Chondrocyte (in vitro differentiated cells): ENCODE results near the gene ZIC4. TPM values are rescaled to one million over a fixed set of nuclear protein-coding genes. Genes with fewer than 3 reads are reported as not detected.
A peak's percentile ranks its signal among the peaks of the same experiment; 100 is the strongest.

Experiments
- DNase-seq: peaks from one replicate; pipeline ENCODE4 v3.0.0; 2021; ENCODE audit warnings: mixed read lengths, low spot score
- H3K27ac Mint-ChIP-seq: one replicate; pipeline ENCODE4 v1.8.0; 2021; ENCODE audit warnings: mild to moderate bottlenecking, moderate library complexity, mixed read lengths; ENCODE audit not compliant: unreplicated experiment
- H3K27me3 Mint-ChIP-seq: 2 replicates; pipeline ENCODE4 v1.8.0; 2021; ENCODE audit warnings: low read depth, mixed read lengths
- H3K36me3 Mint-ChIP-seq: 2 replicates; pipeline ENCODE4 v1.8.0; 2021; ENCODE audit warnings: low read depth, mixed read lengths
- H3K4me1 Mint-ChIP-seq: 2 replicates; pipeline ENCODE4 v1.8.0; 2021; ENCODE audit warnings: low read depth, mild to moderate bottlenecking, mixed read lengths
- H3K4me3 Mint-ChIP-seq: one replicate; pipeline ENCODE4 v1.8.0; 2021; ENCODE audit warnings: mild to moderate bottlenecking, moderate library complexity, mixed read lengths; ENCODE audit not compliant: unreplicated experiment
- H3K9me3 Mint-ChIP-seq: 2 replicates; pipeline ENCODE4 v1.8.0; 2021; ENCODE audit warnings: low read depth, mixed read lengths
- total RNA-seq: library from RNA; stranded (reverse); gene quantifications from 3 replicates; pipeline ENCODE4 v1.2.1, GENCODE V29; 2021
- TF ChIP-seq, protein P1 (sequence below): fragments of 200-600 bp; sonication (generic); IDR thresholded peaks from 2 replicates; pipeline ENCODE4 v1.5.0; 2021; ENCODE audit warnings: antibody characterized with exemption, mild to moderate bottlenecking, moderate library complexity

ZIC4 gene
- total RNA-seq, 1 donor from 2014 or later = 1.7 TPM

DNA sequence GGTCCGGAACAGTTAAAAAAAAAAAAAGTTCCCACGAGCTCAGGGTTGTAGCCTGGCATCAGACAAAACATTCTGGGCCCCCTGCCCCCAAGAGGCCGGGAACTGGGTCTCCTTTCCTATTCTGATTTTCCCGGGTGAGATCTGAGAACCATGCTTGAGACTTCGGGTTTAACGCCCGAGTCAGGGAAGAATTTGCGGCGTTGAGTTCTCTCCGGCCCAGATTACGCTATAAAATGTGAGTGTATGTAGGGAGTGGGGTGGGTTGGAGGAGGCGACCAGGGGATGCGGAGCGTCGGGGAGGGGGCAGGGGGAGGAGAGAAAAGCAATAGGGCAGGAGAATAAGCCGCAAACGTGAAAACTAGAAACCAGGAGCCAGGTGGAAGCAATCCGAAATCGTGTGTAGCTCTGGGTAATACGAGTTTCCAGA, 5.5 kb upstream of the ZIC4 start:
- peaks cover 54% of the 10 kb centered on the region for H3K4me1 Mint-ChIP-seq
- peaks cover 8% of the 10 kb centered on the region for H3K36me3 Mint-ChIP-seq
- H3K27ac Mint-ChIP-seq = peak overlapping the region; percentile 30
- DNase-seq = no peak
- H3K9me3 Mint-ChIP-seq = no peaks in the 10 kb centered on the region
- H3K27me3 Mint-ChIP-seq = peaks cover 57% of the 10 kb centered on the region
- TF ChIP-seq, protein P1, sequence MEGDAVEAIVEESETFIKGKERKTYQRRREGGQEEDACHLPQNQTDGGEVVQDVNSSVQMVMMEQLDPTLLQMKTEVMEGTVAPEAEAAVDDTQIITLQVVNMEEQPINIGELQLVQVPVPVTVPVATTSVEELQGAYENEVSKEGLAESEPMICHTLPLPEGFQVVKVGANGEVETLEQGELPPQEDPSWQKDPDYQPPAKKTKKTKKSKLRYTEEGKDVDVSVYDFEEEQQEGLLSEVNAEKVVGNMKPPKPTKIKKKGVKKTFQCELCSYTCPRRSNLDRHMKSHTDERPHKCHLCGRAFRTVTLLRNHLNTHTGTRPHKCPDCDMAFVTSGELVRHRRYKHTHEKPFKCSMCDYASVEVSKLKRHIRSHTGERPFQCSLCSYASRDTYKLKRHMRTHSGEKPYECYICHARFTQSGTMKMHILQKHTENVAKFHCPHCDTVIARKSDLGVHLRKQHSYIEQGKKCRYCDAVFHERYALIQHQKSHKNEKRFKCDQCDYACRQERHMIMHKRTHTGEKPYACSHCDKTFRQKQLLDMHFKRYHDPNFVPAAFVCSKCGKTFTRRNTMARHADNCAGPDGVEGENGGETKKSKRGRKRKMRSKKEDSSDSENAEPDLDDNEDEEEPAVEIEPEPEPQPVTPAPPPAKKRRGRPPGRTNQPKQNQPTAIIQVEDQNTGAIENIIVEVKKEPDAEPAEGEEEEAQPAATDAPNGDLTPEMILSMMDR = no peak
- H3K4me3 Mint-ChIP-seq = peak overlapping the region; percentile 64

DNA sequence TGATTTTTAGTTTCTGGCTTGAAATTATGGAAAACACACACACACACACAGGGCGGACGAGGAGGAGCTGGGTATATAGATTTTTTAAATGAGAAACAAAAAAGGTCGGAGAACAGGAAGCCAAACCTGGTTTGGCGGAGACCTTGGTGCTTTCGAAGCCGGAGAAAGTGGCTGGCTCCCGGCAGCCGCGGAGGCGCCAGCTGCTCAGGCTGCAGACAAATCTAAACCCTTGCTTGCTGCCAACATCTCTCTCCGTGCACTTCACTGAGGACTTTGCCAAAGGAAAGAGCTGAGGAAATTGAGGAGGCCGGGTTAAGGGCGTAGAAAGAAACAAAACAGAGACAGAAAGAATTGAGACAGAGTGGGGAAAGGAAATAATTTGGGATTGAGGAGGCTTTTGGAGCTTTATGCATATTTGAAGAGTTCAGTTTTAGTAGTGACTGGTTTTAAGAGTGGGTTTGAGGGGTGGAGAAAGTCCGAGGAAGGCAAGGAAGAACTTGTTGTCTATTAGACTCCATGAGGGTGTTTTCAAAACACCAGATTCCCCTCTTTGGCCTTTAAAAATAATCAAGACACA, 5.0 kb upstream of the ZIC4 start:
- TF ChIP-seq, protein P1 = no peak
- H3K27ac Mint-ChIP-seq = peak overlapping the region; percentile 30
- DNase-seq = no peak
- peaks cover 59% of the 10 kb centered on the region for H3K4me1 Mint-ChIP-seq
- peak overlapping the region; percentile 64 for H3K4me3 Mint-ChIP-seq
- peaks cover 8% of the 10 kb centered on the region for H3K36me3 Mint-ChIP-seq
- H3K9me3 Mint-ChIP-seq = no peaks in the 10 kb centered on the region
- peaks cover 62% of the 10 kb centered on the region for H3K27me3 Mint-ChIP-seq

DNA sequence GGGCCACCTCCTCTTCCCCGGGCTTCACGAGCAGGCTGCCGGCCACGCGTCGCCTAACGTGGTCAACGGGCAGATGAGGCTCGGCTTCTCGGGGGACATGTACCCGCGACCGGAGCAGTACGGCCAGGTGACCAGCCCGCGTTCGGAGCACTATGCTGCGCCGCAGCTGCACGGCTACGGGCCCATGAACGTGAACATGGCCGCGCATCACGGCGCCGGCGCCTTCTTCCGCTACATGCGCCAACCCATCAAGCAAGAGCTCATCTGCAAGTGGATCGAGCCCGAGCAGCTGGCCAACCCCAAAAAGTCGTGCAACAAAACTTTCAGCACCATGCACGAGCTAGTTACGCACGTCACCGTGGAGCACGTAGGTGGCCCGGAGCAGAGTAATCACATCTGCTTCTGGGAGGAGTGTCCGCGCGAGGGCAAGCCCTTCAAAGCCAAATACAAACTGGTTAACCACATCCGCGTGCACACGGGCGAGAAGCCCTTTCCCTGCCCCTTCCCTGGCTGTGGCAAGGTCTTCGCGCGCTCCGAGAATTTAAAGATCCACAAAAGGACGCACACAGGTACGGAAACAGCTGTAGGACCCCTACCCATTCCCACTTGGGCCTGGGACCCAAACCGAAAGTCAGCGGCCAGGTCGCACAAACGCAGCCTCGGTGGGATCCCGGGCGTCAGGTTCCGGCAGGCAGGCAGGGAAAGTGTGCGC, 4.3 kb upstream of the ZIC4 start:
- H3K27me3 Mint-ChIP-seq = peaks cover 63% of the 10 kb centered on the region
- H3K4me3 Mint-ChIP-seq = peak overlapping the region; percentile 64
- peak overlapping the region; percentile 30 for H3K27ac Mint-ChIP-seq
- H3K4me1 Mint-ChIP-seq = peaks cover 58% of the 10 kb centered on the region
- peaks cover 8% of the 10 kb centered on the region for H3K36me3 Mint-ChIP-seq
- H3K9me3 Mint-ChIP-seq = no peaks in the 10 kb centered on the region
- DNase-seq = peak; percentile 93
- TF ChIP-seq, protein P1 = no peak

DNA sequence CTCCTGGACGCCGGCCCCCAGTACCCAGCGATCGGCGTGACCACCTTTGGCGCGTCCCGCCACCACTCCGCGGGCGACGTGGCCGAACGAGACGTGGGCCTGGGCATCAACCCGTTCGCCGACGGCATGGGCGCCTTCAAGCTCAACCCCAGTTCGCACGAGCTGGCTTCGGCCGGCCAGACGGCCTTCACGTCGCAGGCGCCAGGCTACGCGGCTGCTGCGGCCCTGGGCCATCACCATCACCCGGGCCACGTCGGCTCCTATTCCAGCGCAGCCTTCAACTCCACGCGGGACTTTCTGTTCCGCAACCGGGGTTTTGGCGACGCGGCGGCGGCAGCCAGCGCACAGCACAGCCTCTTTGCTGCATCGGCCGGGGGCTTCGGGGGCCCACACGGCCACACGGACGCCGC, 3.8 kb upstream of the ZIC4 start:
- peaks cover 53% of the 10 kb centered on the region for H3K4me1 Mint-ChIP-seq

More for the DNA sequence above, 3.8 kb upstream of the ZIC4 start:
- H3K36me3 Mint-ChIP-seq = peaks cover 8% of the 10 kb centered on the region
- DNase-seq = peak; percentile 94
- peak overlapping the region; percentile 64 for H3K4me3 Mint-ChIP-seq
- TF ChIP-seq, protein P1 = no peak
- no peaks in the 10 kb centered on the region for H3K9me3 Mint-ChIP-seq
- peaks cover 66% of the 10 kb centered on the region for H3K27me3 Mint-ChIP-seq
- no peak overlapping the region for H3K27ac Mint-ChIP-seq
